Measurements from ENCODE around the gene LRRC18.

The LRRC18 gene

GRCh38 chr10:48945441-48946130 is 5.9 kb upstream of the LRRC18 start:
- no peak for DNase-seq

- DNase-seq: no peak
Measured at GRCh38 chr10:48944171-48944570, 4.5 kb upstream of the LRRC18 start.

- no peak for DNase-seq
Measured at GRCh38 chr10:48943096-48943495, 3.5 kb upstream of the LRRC18 start.

- no peak for DNase-seq
Measured at GRCh38 chr10:48941427-48942075, 1.9 kb upstream of the LRRC18 start.

GRCh38 chr10:48940958-48941357 is 1.3 kb upstream of the LRRC18 start:
- no peak for DNase-seq

- DNase-seq: no peak
Measured at GRCh38 chr10:48940372-48940771, 732 bp upstream of the LRRC18 start.

GRCh38 chr10:48938990-48939536 is 577 bp downstream of the LRRC18 start:
- DNase-seq: no peak

- no peak for DNase-seq
Measured at GRCh38 chr10:48938281-48938680, 1.4 kb downstream of the LRRC18 start.

GRCh38 chr10:48937796-48938195 is 1.8 kb downstream of the LRRC18 start:
- no peak for DNase-seq

GRCh38 chr10:48935577-48935976 is 4.1 kb downstream of the LRRC18 start:
- no peak for DNase-seq

- no peak for DNase-seq
Measured at GRCh38 chr10:48934672-48935501, 4.8 kb downstream of the LRRC18 start.

GRCh38 chr10:48932831-48933664 is 6.6 kb downstream of the LRRC18 start:
- DNase-seq: no peak

GRCh38 chr10:48931188-48931587 is 8.5 kb downstream of the LRRC18 start:
- DNase-seq: no peak

- no peak for DNase-seq
Measured at GRCh38 chr10:48929413-48929990, 10.1 kb downstream of the LRRC18 start.

GRCh38 chr10:48926764-48927540 is 12.7 kb downstream of the LRRC18 start:
- no peak for DNase-seq

GRCh38 chr10:48926255-48926654 is 13.4 kb downstream of the LRRC18 start:
- DNase-seq: no peak

GRCh38 chr10:48924988-48925387 is 14.7 kb downstream of the LRRC18 start:
- DNase-seq: no peak

- DNase-seq: no peak
Measured at GRCh38 chr10:48923748-48924147, 15.9 kb downstream of the LRRC18 start.

- no peak for DNase-seq
Measured at GRCh38 chr10:48913674-48914073, 26.0 kb downstream of the LRRC18 start.

GRCh38 chr10:48910548-48910947 is 29.1 kb downstream of the LRRC18 start:
- DNase-seq: no peak

GRCh38 chr10:48907730-48908129 is 31.9 kb downstream of the LRRC18 start:
- no peak for DNase-seq

All from activated naive CD4-positive, alpha-beta T cell treated with anti-CD3 and anti-CD28 coated beads, Interleukin-2, amount 50 U/mL, for 16 hours (primary cell).